Endothelial cell (in vitro differentiated cells): ENCODE measurements around the gene INO80. TPM values are rescaled to one million over a fixed set of nuclear protein-coding genes. Genes with fewer than 3 reads are reported as not detected.
A peak's percentile ranks its signal among the peaks of the same experiment; 100 is the strongest.

Source experiments
- DNase-seq: peaks from one replicate; pipeline ENCODE4 v3.0.0; 2021; ENCODE audit warnings: low spot score
- H3K27ac Mint-ChIP-seq: one replicate; pipeline ENCODE4 v1.8.0; 2021; ENCODE audit warnings: mixed read lengths, inconsistent platforms; ENCODE audit not compliant: unreplicated experiment
- H3K27me3 Mint-ChIP-seq: one replicate; pipeline ENCODE4 v1.8.0; 2021; ENCODE audit warnings: mild to moderate bottlenecking, moderate library complexity, mixed read lengths, inconsistent platforms; ENCODE audit not compliant: unreplicated experiment
- H3K36me3 Mint-ChIP-seq: one replicate; pipeline ENCODE4 v1.8.0; 2021; ENCODE audit warnings: mild to moderate bottlenecking, low read depth, mixed read lengths, inconsistent platforms; ENCODE audit not compliant: unreplicated experiment
- H3K4me1 Mint-ChIP-seq: one replicate; pipeline ENCODE4 v1.8.0; 2021; ENCODE audit warnings: mild to moderate bottlenecking, mixed read lengths, inconsistent platforms; ENCODE audit not compliant: unreplicated experiment
- H3K4me3 Mint-ChIP-seq: one replicate; pipeline ENCODE4 v1.8.0; 2021; ENCODE audit warnings: mild to moderate bottlenecking, mixed read lengths, inconsistent platforms; ENCODE audit not compliant: unreplicated experiment
- H3K9me3 Mint-ChIP-seq: one replicate; pipeline ENCODE4 v1.8.0; 2021; ENCODE audit warnings: mixed read lengths, inconsistent platforms; ENCODE audit not compliant: unreplicated experiment
- total RNA-seq: library from RNA; stranded (reverse); fragmentation: NEBNext Ultra II Directional; extraction: Animal tissue kit (Norgen Biotek cat#: 25700); gene quantifications from one replicate; pipeline ENCODE4 v1.2.1, GENCODE V29; 2021; ENCODE audit not compliant: unreplicated experiment
- TF ChIP-seq, protein P1 (sequence below): fragments of 200-600 bp; sonication (generic); IDR thresholded peaks from one replicate; pipeline ENCODE4 v1.5.0; 2021; ENCODE audit warnings: antibody characterized with exemption; ENCODE audit not compliant: unreplicated experiment

The INO80 gene
- total RNA-seq, 1 donor from 2014 or later: 26.6 TPM

DNA sequence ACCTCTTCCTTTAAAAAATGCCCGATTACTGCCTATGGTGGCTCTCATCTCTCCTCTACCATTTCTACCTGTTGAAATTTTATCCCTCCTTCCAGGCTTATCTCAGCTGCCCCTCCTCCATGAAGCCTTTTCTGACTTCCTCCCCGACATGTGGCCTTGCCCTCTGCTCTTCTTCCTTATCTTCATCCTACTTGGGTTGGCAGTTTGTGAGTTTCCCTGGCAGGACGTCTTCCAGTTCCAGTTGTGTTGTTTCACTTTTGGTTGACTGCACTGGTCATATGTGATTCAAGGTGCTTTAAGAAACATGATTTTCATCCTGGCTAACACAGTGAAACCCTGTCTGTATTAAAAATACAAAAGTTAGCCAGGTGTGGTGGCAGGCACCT lies 182.6 kb downstream of the INO80 start:
- peaks cover 73% of the 10 kb centered on the region for H3K4me1 Mint-ChIP-seq
- peaks cover 84% of the 10 kb centered on the region for H3K36me3 Mint-ChIP-seq
- peaks cover 40% of the 10 kb centered on the region for H3K27me3 Mint-ChIP-seq
- DNase-seq: no peak
- H3K9me3 Mint-ChIP-seq: no peaks in the 10 kb centered on the region
- H3K27ac Mint-ChIP-seq: peak overlapping the region; percentile 25
- TF ChIP-seq, protein P1, sequence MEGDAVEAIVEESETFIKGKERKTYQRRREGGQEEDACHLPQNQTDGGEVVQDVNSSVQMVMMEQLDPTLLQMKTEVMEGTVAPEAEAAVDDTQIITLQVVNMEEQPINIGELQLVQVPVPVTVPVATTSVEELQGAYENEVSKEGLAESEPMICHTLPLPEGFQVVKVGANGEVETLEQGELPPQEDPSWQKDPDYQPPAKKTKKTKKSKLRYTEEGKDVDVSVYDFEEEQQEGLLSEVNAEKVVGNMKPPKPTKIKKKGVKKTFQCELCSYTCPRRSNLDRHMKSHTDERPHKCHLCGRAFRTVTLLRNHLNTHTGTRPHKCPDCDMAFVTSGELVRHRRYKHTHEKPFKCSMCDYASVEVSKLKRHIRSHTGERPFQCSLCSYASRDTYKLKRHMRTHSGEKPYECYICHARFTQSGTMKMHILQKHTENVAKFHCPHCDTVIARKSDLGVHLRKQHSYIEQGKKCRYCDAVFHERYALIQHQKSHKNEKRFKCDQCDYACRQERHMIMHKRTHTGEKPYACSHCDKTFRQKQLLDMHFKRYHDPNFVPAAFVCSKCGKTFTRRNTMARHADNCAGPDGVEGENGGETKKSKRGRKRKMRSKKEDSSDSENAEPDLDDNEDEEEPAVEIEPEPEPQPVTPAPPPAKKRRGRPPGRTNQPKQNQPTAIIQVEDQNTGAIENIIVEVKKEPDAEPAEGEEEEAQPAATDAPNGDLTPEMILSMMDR: no peak
- H3K4me3 Mint-ChIP-seq: peak overlapping the region; percentile 97

DNA sequence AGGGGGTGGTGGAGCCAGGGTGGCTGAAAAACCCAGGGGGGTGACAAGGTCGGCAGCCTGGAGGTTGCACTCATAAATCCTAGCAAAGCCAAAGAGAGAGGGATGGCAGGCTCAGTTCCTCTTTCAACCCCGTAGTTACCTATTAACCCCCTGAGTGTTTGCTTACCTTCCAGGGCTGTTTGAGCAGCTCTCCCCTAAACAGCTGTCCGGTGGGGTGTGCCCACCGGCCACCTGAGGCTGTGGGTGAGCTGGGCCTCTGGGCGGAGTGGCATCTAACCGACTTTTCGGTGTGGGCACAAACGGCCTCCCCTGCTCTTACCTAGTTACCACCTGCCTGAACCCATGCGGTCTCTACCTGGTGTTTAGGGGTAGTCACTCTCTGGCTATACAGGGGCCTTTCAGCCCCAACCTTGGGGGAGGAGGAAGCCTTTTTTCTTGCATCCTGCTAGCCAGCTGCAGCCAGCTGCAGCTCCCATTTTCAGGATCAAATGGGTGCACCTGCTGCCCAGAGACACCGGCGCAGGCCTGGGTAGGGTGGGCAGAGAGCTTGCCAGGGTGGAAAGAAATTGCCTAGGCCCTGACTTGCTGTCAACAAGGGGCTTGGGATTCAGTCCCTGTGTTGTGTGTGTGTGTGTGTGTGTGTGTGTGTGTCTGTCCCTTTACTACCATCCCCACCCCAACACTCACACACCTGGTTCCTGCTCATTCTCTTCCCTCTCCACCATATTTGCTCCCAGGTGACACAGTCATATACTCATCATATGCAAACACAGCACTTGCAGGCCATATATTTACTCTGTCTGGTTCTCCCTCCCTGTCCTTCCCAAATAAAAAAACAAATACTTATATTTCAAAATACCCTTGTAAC lies 183.2 kb downstream of the INO80 start:
- Mint-ChIP-seq H3K27me3 (peaks cover 40% of the 10 kb centered on the region), H3K4me1 (peaks cover 66% of the 10 kb centered on the region), H3K4me3 (peak overlapping the region; percentile 97), H3K36me3 (peaks cover 78% of the 10 kb centered on the region), H3K27ac (peak overlapping the region; percentile 57), H3K9me3 (no peaks in the 10 kb centered on the region)
- TF ChIP-seq, protein P1: no peak
- DNase-seq: no peak

DNA sequence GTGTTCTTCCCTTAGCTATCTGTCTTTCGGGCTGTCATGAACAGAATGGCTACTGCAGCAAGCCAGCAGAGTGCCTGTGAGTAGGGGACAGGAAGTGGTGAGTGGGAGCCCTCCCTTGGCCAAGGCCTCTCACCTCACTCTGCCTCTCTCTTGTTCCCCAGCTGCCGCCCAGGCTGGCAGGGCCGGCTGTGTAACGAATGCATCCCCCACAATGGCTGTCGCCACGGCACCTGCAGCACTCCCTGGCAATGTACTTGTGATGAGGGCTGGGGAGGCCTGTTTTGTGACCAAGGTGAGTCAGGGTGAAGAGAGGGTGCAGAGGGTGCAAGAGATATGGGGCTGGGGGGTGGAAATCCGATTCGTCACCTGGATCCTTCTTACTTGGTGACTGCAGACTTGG lies 183.9 kb downstream of the INO80 start:
- no peak for DNase-seq
- no peaks in the 10 kb centered on the region for H3K9me3 Mint-ChIP-seq
- peaks cover 39% of the 10 kb centered on the region for H3K27me3 Mint-ChIP-seq
- TF ChIP-seq, protein P1: no peak
- peaks cover 74% of the 10 kb centered on the region for H3K36me3 Mint-ChIP-seq
- H3K27ac Mint-ChIP-seq: peak overlapping the region; percentile 57
- H3K4me1 Mint-ChIP-seq: peaks cover 63% of the 10 kb centered on the region
- H3K4me3 Mint-ChIP-seq: peak overlapping the region; percentile 97

DNA sequence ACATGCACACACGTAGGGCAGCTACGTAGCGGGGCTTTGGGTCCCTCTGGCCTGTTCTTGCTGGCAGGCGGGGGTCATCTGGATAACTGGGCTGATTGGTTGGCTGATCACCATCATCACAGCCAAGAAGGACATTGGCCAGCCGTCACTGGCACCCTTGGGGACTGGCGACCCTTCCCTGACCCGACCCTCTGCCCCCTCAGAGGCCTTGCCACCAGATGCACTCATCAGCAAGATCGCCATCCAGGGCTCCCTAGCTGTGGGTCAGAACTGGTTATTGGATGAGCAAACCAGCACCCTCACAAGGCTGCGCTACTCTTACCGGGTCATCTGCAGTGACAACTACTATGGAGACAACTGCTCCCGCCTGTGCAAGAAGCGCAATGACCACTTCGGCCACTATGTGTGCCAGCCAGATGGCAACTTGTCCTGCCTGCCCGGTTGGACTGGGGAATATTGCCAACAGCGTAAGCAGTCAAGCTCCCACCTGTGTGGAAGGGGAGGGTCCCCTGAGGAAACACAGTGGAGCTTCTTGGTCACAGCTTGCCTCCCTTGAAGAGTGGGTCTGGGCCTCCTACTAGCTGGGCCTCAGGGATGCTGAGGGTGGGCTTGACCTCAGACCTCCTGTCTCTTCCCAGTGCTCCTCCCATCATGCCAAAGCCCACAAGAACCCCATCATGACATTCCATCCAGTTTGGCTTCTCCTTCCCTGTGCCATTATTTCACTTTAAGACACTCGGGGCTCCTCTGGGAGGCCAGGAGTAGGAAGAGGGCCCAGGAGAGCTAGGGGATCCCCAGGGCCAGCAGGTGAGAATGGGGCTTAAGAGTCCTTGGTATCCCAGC lies 184.6 kb downstream of the INO80 start:
- no peak for DNase-seq
- H3K9me3 Mint-ChIP-seq: no peaks in the 10 kb centered on the region
- peaks cover 64% of the 10 kb centered on the region for H3K4me1 Mint-ChIP-seq
- peaks cover 71% of the 10 kb centered on the region for H3K36me3 Mint-ChIP-seq
- TF ChIP-seq, protein P1: no peak
- H3K27ac Mint-ChIP-seq: peak overlapping the region; percentile 95
- peak overlapping the region; percentile 97 for H3K4me3 Mint-ChIP-seq
- peaks cover 44% of the 10 kb centered on the region for H3K27me3 Mint-ChIP-seq
